Activated CD4-positive, alpha-beta T cell treated with anti-CD3 and anti-CD28 coated beads for 36 hours (primary cell): ENCODE measurements around the gene FNDC3B. TPM values are rescaled to one million over a fixed set of nuclear protein-coding genes. Genes with fewer than 3 reads are reported as not detected.
A peak's percentile ranks its signal among the peaks of the same experiment; 100 is the strongest.
"Not testable (repeated sequence)": the region's sequence is repeated elsewhere in the genome, so short reads cannot be mapped to it uniquely, and the experiment has no call there.

Source experiments
- ATAC-seq: fragments of 200-7000 bp; cut with Tn5 transposase; one replicate; pipeline ENCODE4 v1.10.0; 2021; ENCODE audit warnings: mild to moderate bottlenecking, moderate library complexity
- CTCF ChIA-PET: fragments of 350-600 bp; sonication (Branson Sonifier 250); formaldehyde crosslinking; loops from one replicate; lab custom pipeline; 2021; ENCODE audit warnings: antibody characterized with exemption; lab: Charles Lee
- POLR2A ChIA-PET: fragments of 350-600 bp; sonication (Branson Sonifier 250); formaldehyde crosslinking; loops from one replicate; lab custom pipeline; 2021; ENCODE audit warnings: antibody characterized with exemption, inconsistent platforms; lab: Charles Lee
- DNase-seq: peaks from one replicate; pipeline ENCODE4 v3.0.0-alpha.2; 2020
- H3K27ac Mint-ChIP-seq: one replicate; pipeline ENCODE4 v1.8.0; 2021; ENCODE audit warnings: mixed read lengths
- H3K27me3 Mint-ChIP-seq: one replicate; pipeline ENCODE4 v1.8.0; 2021; ENCODE audit warnings: mixed read lengths
- H3K36me3 Mint-ChIP-seq: one replicate; pipeline ENCODE4 v1.8.0; 2021; ENCODE audit warnings: low read depth, mixed read lengths
- H3K4me1 Mint-ChIP-seq: one replicate; pipeline ENCODE4 v1.8.0; 2021; ENCODE audit warnings: mixed read lengths
- H3K4me3 Mint-ChIP-seq: one replicate; pipeline ENCODE4 v1.8.0; 2021; ENCODE audit warnings: mild to moderate bottlenecking, moderate library complexity, mixed read lengths
- H3K9me3 Mint-ChIP-seq: one replicate; pipeline ENCODE4 v1.8.0; 2021; ENCODE audit warnings: low read depth, mixed read lengths
- intact Hi-C, 2 experiments: fragments of 100-400 bp; cut with DNase I in 1 of 2; cut with micrococcal nuclease in 1 of 2; formaldehyde crosslinking; loops; one replicate each; pipeline versions ENCODE4 v1.14.2 to v1.15.1; 2022 to 2024; cut with DNase I, micrococcal nuclease
- total RNA-seq, 2 experiments: library from RNA; stranded (reverse); gene quantifications; one replicate each; pipeline ENCODE4 v1.2.3, GENCODE V29; 2021

FNDC3B gene
- total RNA-seq, 2 experiments from 2014 or later, result 10.5 to 14.2 TPM

- H3K27ac Mint-ChIP-seq, result peak overlapping the region; percentile 10
- H3K4me1 Mint-ChIP-seq, result peaks cover 34% of the 10 kb centered on the region
- POLR2A ChIA-PET, result no interaction called here
Measured at GRCh38 chr3:172087602-172088580, 48.5 kb downstream of the FNDC3B start.

GRCh38 chr3:172089250-172089649, 49.9 kb downstream of the FNDC3B start:
- POLR2A ChIA-PET, result no interaction called here
- Mint-ChIP-seq H3K4me3 (no peak overlapping the region), H3K27ac (no peak overlapping the region), H3K27me3 (no peaks in the 10 kb centered on the region), H3K4me1 (peaks cover 35% of the 10 kb centered on the region), H3K9me3 (no peaks in the 10 kb centered on the region), H3K36me3 (peaks cover 4% of the 10 kb centered on the region)
- DNase-seq (no peak), ATAC-seq (no peak)
- intact Hi-C loops, result no loop called here
- CTCF ChIA-PET, result interaction anchor here (0.6 to 2.2 kb wide), 4 partner anchors 11 to 661 kb away, joined by 3 to 8 read pairs (median 3); partner anchors contain the start of gene ECT2

More at GRCh38 chr3:172087602-172088580, 48.5 kb downstream of the FNDC3B start:
- Mint-ChIP-seq H3K9me3 (no peaks in the 10 kb centered on the region), H3K27me3 (no peaks in the 10 kb centered on the region), H3K36me3 (peaks cover 4% of the 10 kb centered on the region), H3K4me3 (no peak overlapping the region)
- ATAC-seq (peak; percentile 58), DNase-seq (peak; percentile 12)
- intact Hi-C loops, result no loop called here
- CTCF ChIA-PET, result interaction anchor here (0.6 to 2.2 kb wide), 6 partner anchors 15 to 246 kb away, joined by 3 to 8 read pairs (median 3); partner anchors contain the start of gene FNDC3B

- ChIA-PET POLR2A (no interaction called here), CTCF (interaction anchor here (0.6 to 1.4 kb wide), 2 partner anchors 11 to 44 kb away, joined by 3 read pairs; no protein-coding TSS in a partner anchor)
- no peak overlapping the region for H3K4me3 Mint-ChIP-seq
- no peak overlapping the region for H3K27ac Mint-ChIP-seq
- intact Hi-C loops, result no loop called here
- H3K4me1 Mint-ChIP-seq, result peaks cover 36% of the 10 kb centered on the region
- no peak for DNase-seq
- no peaks in the 10 kb centered on the region for H3K27me3 Mint-ChIP-seq
- peaks cover 4% of the 10 kb centered on the region for H3K36me3 Mint-ChIP-seq
- H3K9me3 Mint-ChIP-seq, result no peaks in the 10 kb centered on the region
- no peak for ATAC-seq
Measured at GRCh38 chr3:172090035-172090434, 50.7 kb downstream of the FNDC3B start.

- no peak overlapping the region for H3K27ac Mint-ChIP-seq
- H3K36me3 Mint-ChIP-seq, result peaks cover 2% of the 10 kb centered on the region
- H3K4me1 Mint-ChIP-seq, result peaks cover 40% of the 10 kb centered on the region
- ChIA-PET CTCF (interaction anchor here (1.1 kb wide), 1 partner anchor 41 kb away, joined by 3 read pairs; no protein-coding TSS in a partner anchor), POLR2A (interaction anchor here (0.8 to 1.0 kb wide), 2 partner anchors 11 to 14 kb away, joined by 3 read pairs; no protein-coding TSS in a partner anchor)
- no peaks in the 10 kb centered on the region for H3K27me3 Mint-ChIP-seq
- DNase-seq (no peak), ATAC-seq (no peak)
- H3K4me3 Mint-ChIP-seq, result no peak overlapping the region
- intact Hi-C loops, result loop anchor here in 1 of 2 experiments (2.0 kb wide), 1 partner anchor 14 kb away; no protein-coding TSS in a partner anchor
- H3K9me3 Mint-ChIP-seq, result no peaks in the 10 kb centered on the region
Measured at GRCh38 chr3:172092658-172093057, 53.3 kb downstream of the FNDC3B start.

DNA sequence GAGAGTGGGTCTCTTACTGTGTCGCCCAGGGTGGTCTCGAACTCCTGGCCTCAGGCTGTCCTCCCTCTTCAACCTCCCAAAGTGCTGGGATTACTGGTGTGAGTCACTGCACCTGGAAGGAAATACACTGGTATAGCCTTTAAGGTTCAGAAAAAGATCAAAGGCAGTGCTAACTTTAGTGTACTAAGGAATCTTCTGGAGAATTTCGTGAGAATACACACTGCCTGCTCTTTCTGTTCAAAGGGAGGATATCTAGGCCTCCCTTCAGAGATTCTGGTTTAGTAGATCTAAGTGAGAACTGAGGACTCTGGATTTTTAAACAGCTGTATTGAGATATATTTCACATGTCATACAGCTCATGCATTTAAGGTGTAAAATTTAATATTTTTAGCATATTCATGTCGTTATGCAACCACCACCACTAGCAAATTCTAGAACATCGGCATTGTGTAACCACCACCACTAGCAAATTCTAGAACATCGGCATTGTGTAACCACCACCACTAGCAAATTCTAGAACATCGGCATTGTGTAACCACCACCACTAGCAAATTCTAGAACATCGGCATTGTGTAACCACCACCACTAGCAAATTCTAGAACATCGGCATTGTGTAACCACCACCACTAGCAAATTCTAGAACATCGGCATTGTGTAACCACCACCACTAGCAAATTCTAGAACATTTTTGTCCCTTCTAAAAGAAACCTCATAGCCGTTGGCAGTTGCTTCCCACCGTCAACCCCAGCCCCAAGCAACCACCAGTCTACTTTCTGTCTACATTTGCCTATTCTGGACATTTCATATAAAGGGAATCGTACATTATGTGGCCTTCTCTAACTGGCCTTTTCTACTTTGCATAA, 54.4 kb downstream of the FNDC3B start:
- intact Hi-C loops, result loop anchor here in 1 of 2 experiments (2.0 kb wide), 1 partner anchor 13 kb away; no protein-coding TSS in a partner anchor
- peaks cover 35% of the 10 kb centered on the region for H3K4me1 Mint-ChIP-seq
- H3K27me3 Mint-ChIP-seq, POLR2A ChIA-PET, ATAC-seq, DNase-seq, H3K36me3 Mint-ChIP-seq, H3K9me3 Mint-ChIP-seq, H3K4me3 Mint-ChIP-seq, H3K27ac Mint-ChIP-seq: not testable (repeated sequence)
- CTCF ChIA-PET, result interaction anchor here (1.1 to 1.7 kb wide), 3 partner anchors 9 to 40 kb away, joined by 3 to 7 read pairs (median 4); no protein-coding TSS in a partner anchor

DNA sequence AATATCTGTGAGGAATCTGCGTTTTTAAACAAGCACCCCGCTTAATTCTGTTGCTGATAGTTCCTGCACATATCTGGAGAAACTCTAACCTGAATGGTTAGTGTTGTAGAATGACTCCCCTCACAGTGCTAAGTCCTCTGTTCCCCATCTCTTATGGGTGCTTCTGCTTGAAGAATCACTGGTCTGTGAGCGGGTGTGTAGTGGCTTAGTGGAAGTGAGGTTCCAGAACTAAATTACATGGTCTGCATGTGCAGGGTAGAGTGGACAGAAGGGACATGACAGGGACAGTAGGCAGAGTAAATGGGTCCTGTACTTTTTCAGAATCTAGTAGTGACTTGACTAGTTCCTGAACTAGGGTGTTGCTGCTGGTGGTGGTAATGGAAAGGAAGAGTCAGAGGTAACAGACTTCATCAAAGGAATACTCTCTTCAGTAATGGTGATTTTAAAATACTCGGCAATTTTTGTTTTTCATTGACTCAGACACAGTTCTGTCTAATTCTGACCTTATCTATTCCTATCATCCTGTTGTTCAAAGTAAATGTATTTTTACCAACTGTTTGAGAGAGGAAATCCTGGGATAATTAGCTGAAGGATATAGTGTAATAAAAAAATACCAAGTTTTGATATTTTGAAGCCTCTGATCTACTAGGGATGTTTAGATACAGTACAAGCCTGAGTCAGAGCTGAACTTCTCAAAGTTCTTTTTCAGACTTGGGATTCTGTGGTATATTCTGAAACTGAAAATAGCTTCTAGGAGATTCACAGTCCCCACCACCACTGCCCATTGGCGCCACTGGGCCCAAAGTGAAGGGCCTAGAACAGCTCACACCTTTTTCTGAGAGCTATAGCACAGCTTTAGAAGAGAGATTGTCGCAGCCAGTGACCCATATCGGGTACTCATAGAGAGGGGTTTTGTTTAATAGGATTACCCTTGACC, 55.5 kb downstream of the FNDC3B start:
- ChIA-PET CTCF (interaction anchor here (1.1 to 1.7 kb wide), 2 partner anchors 8 to 13 kb away, joined by 4 to 7 read pairs; no protein-coding TSS in a partner anchor), POLR2A (interaction anchor here (0.8 to 1.1 kb wide), 3 partner anchors 10 to 44 kb away, joined by 3 to 5 read pairs (median 4); no protein-coding TSS in a partner anchor)
- no peaks in the 10 kb centered on the region for H3K27me3 Mint-ChIP-seq
- no peak overlapping the region for H3K27ac Mint-ChIP-seq
- H3K4me1 Mint-ChIP-seq, result peaks cover 46% of the 10 kb centered on the region
- DNase-seq (peak; percentile 38), ATAC-seq (peak; percentile 66)
- peaks cover 2% of the 10 kb centered on the region for H3K36me3 Mint-ChIP-seq
- no peaks in the 10 kb centered on the region for H3K9me3 Mint-ChIP-seq
- intact Hi-C loops, result loop anchor here in 1 of 2 experiments (1.0 kb wide), 1 partner anchor 12 kb away; no protein-coding TSS in a partner anchor
- no peak overlapping the region for H3K4me3 Mint-ChIP-seq

- Mint-ChIP-seq H3K36me3 (peaks cover 2% of the 10 kb centered on the region), H3K4me3 (no peak overlapping the region), H3K27me3 (no peaks in the 10 kb centered on the region), H3K27ac (no peak overlapping the region), H3K4me1 (peaks cover 53% of the 10 kb centered on the region), H3K9me3 (no peaks in the 10 kb centered on the region)
- ATAC-seq, result no peak
- no peak for DNase-seq
- intact Hi-C loops, result no loop called here
- ChIA-PET CTCF (interaction anchor here (1.2 kb wide), 1 partner anchor 10 kb away, joined by 3 read pairs; no protein-coding TSS in a partner anchor), POLR2A (no interaction called here)
Measured at GRCh38 chr3:172096881-172097420, 57.6 kb downstream of the FNDC3B start.

DNA sequence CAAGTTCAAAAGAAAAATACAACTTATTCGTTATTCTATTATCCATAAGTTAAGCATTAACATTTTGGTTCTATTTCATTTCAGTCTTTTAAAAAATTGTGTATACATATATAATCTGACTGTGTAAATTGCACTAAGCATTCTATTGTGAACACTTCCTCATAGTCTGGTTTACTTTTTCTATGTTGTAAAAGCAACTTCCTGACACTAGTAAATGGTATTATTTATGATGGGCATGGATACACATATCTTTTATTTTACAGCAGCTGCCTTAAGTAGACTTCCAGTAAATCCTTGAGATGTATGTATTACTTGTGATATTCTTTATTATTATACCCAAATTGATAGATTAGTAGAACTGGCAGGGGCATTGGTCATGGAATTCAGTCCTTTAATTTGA, 58.2 kb downstream of the FNDC3B start:
- H3K36me3 Mint-ChIP-seq, result peaks cover under 1% of the 10 kb centered on the region
- ATAC-seq (no peak), DNase-seq (no peak)
- intact Hi-C loops, result no loop called here
- H3K9me3 Mint-ChIP-seq, result no peaks in the 10 kb centered on the region
- no peak overlapping the region for H3K4me3 Mint-ChIP-seq
- ChIA-PET CTCF (interaction anchor here (1.2 kb wide), 1 partner anchor 9 kb away, joined by 3 read pairs; no protein-coding TSS in a partner anchor), POLR2A (no interaction called here)
- no peak overlapping the region for H3K27ac Mint-ChIP-seq
- peaks cover 58% of the 10 kb centered on the region for H3K4me1 Mint-ChIP-seq
- no peaks in the 10 kb centered on the region for H3K27me3 Mint-ChIP-seq

DNA sequence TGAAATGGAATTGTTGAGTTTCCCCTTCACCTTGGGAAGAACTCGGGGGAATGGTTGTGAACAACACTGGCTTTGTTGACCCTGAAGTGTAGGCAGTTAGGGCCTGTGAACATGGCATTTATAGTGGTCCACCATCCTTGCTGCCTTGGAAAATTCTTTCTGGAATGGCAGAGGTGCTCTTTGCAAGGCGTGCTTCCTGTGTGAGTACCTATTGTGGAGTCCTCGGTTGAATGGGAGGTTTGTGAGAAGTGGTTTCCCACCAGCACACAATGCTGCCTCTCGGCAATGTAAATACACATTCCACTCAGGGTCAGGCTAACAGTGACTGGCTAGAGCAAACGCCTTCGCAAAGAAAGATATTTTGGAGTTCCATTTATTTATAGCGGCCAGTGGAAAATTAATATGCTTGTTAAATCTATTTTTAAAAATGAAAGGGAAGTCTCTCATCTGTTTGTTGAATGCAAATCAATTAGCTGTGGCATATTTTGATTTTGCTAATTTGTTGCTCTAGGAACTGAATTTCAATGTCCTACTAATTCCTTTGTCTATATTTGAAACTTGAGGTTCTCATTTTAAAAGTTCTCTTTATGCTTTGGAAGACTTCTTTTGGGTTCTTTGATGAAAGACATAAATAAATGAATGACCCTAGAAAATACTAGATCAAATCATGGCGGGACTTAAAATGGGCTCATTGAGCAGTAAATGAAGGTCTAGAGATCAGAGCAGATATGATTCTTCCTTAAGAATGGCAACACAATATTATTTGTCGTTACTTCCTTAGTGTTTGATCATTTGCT, 59.5 kb downstream of the FNDC3B start:
- H3K27me3 Mint-ChIP-seq, result no peaks in the 10 kb centered on the region
- peaks cover 70% of the 10 kb centered on the region for H3K4me1 Mint-ChIP-seq
- no peak overlapping the region for H3K4me3 Mint-ChIP-seq

More for the DNA sequence above, 59.5 kb downstream of the FNDC3B start:
- intact Hi-C loops, result no loop called here
- CTCF ChIA-PET, result no interaction called here
- DNase-seq (no peak), ATAC-seq (no peak)
- H3K9me3 Mint-ChIP-seq, result no peaks in the 10 kb centered on the region
- no peaks in the 10 kb centered on the region for H3K36me3 Mint-ChIP-seq
- H3K27ac Mint-ChIP-seq, result no peak overlapping the region
- POLR2A ChIA-PET, result no interaction called here
